H9 (cell line): ENCODE measurements around the gene MFSD2B. TPM values are rescaled to one million over a fixed set of nuclear protein-coding genes. Genes with fewer than 3 reads are reported as not detected.

Source experiments
- DNase-seq: peaks from one replicate; pipeline ENCODE4 v3.0.0-alpha.2; 2017
- H2AFZ ChIP-seq: one replicate; pipeline ENCODE4 v1.6.1; 2013; ENCODE audit warnings: mild to moderate bottlenecking, low read length, control low read depth, moderate library complexity
- H2AK5ac ChIP-seq: 2 replicates; pipeline ENCODE4 v1.6.1; 2013; ENCODE audit warnings: low read length, control low read depth, mixed read lengths; ENCODE audit not compliant: insufficient read length
- H2BK120ac ChIP-seq: one replicate; pipeline ENCODE4 v1.6.1; 2013; ENCODE audit warnings: low read depth, mild to moderate bottlenecking, low read length, control low read depth, inconsistent platforms; ENCODE audit not compliant: poor library complexity, severe bottlenecking
- H2BK12ac ChIP-seq: 2 replicates; pipeline ENCODE4 v1.6.1; 2013; ENCODE audit warnings: low read length, control low read depth, mixed read lengths, low read depth; ENCODE audit not compliant: insufficient read length
- H2BK15ac ChIP-seq: 2 replicates; pipeline ENCODE4 v1.6.1; 2013; ENCODE audit warnings: low read depth, low read length, control low read depth
- H2BK20ac ChIP-seq: one replicate; pipeline ENCODE4 v1.6.1; 2013; ENCODE audit warnings: low read depth, mild to moderate bottlenecking, low read length, control low read depth, inconsistent platforms; ENCODE audit not compliant: poor library complexity, severe bottlenecking
- H2BK5ac ChIP-seq: 2 replicates; pipeline ENCODE4 v1.6.1; 2013; ENCODE audit warnings: low read length, control low read depth, mixed read lengths; ENCODE audit not compliant: insufficient read length
- H3K14ac ChIP-seq: 2 replicates; pipeline ENCODE4 v1.6.1; 2013; ENCODE audit warnings: low read length, control low read depth; ENCODE audit not compliant: insufficient read depth
- H3K18ac ChIP-seq: 2 replicates; pipeline ENCODE4 v1.6.1; 2013; ENCODE audit warnings: low read depth, mild to moderate bottlenecking, mixed read lengths, low read length, control low read depth; ENCODE audit not compliant: insufficient read length
- H3K23ac ChIP-seq: 2 replicates; pipeline ENCODE4 v1.6.1; 2013; ENCODE audit warnings: low read length, control low read depth, mixed read lengths, low read depth; ENCODE audit not compliant: insufficient read length
- H3K23me2 ChIP-seq: 2 replicates; pipeline ENCODE4 v1.6.1; 2013; ENCODE audit warnings: low read depth, mild to moderate bottlenecking, mixed read lengths, low read length, control low read depth; ENCODE audit not compliant: insufficient read length, poor library complexity, severe bottlenecking
- H3K27ac ChIP-seq: 2 replicates; pipeline ENCODE4 v1.5.1; 2013; ENCODE audit warnings: low read length, control low read depth, mixed read lengths, low read depth; ENCODE audit not compliant: insufficient read length
- H3K27me3 ChIP-seq: 2 replicates; pipeline ENCODE4 v1.6.1; 2013; ENCODE audit warnings: low read length, control low read depth, inconsistent platforms; ENCODE audit not compliant: insufficient read depth
- H3K4ac ChIP-seq: 2 replicates; pipeline ENCODE4 v1.6.1; 2013; ENCODE audit warnings: low read depth, mild to moderate bottlenecking, control low read depth, inconsistent platforms, low read length, moderate library complexity
- H3K4me1 ChIP-seq: 2 replicates; pipeline ENCODE4 v1.6.1; 2013; ENCODE audit warnings: low read length, control low read depth, inconsistent platforms; ENCODE audit not compliant: insufficient read depth
- H3K4me2 ChIP-seq: 2 replicates; pipeline ENCODE4 v1.6.1; 2013; ENCODE audit warnings: low read length, control low read depth, mixed read lengths; ENCODE audit not compliant: insufficient read length, insufficient read depth
- H3K56ac ChIP-seq: 2 replicates; pipeline ENCODE4 v1.6.1; 2013; ENCODE audit warnings: low read depth, mild to moderate bottlenecking, mixed read lengths, low read length, control low read depth; ENCODE audit not compliant: insufficient read length
- H3K79me1 ChIP-seq: 2 replicates; pipeline ENCODE4 v1.6.1; 2013; ENCODE audit warnings: low read depth, mild to moderate bottlenecking, moderate library complexity, low read length, control low read depth, inconsistent platforms; ENCODE audit not compliant: insufficient read depth, poor library complexity, severe bottlenecking
- H3K79me2 ChIP-seq: 2 replicates; pipeline ENCODE4 v1.6.1; 2013; ENCODE audit warnings: low read length, control low read depth, inconsistent platforms; ENCODE audit not compliant: insufficient read depth
- H3K9ac ChIP-seq: 2 replicates; pipeline ENCODE4 v1.6.1; 2013; ENCODE audit warnings: low read length, control low read depth, mixed read lengths; ENCODE audit not compliant: insufficient read length; ENCODE audit errors: extremely low read depth
- H3K9me3 ChIP-seq: one replicate; pipeline ENCODE4 v1.6.1; 2013; ENCODE audit warnings: low read depth, low read length, inconsistent platforms; ENCODE audit not compliant: control insufficient read depth
- H3T11ph ChIP-seq: one replicate; pipeline ENCODE4 v1.6.1; 2013; ENCODE audit warnings: mild to moderate bottlenecking, low read length, control low read depth, inconsistent platforms
- H4K20me1 ChIP-seq: one replicate; pipeline ENCODE4 v1.6.1; 2013; ENCODE audit not compliant: control insufficient read depth, insufficient read length, insufficient read depth
- H4K5ac ChIP-seq: 2 replicates; pipeline ENCODE4 v1.6.1; 2013; ENCODE audit warnings: low read depth, mild to moderate bottlenecking, mixed read lengths, low read length, control low read depth; ENCODE audit not compliant: insufficient read length
- H4K8ac ChIP-seq: replicated peaks from 2 replicates; pipeline ENCODE4 v1.6.1; 2013; ENCODE audit warnings: low read length, control low read depth, mixed read lengths, low read depth; ENCODE audit not compliant: insufficient read length
- H4K91ac ChIP-seq: 2 replicates; pipeline ENCODE4 v1.6.1; 2013; ENCODE audit warnings: low read depth, mild to moderate bottlenecking, moderate library complexity, mixed read lengths, low read length, control low read depth; ENCODE audit not compliant: insufficient read length
- H3K27ac Mint-ChIP-seq, 3 experiments: 2 replicates in 2 of 3; 3 replicates in 1 of 3; pipeline ENCODE4 v1.8.0; 2020 to 2021; ENCODE audit warnings: mixed read lengths in 3 of 3, mild to moderate bottlenecking in 1 of 3, moderate library complexity in 1 of 3
- H3K27me3 Mint-ChIP-seq: 2 replicates; pipeline ENCODE4 v1.8.0; 2021; ENCODE audit warnings: low read depth, mild to moderate bottlenecking, moderate library complexity, mixed read lengths
- H3K36me3 Mint-ChIP-seq, 3 experiments: 2 replicates in 2 of 3; 3 replicates in 1 of 3; pipeline ENCODE4 v1.8.0; 2020 to 2021; ENCODE audit warnings: low read depth in 3 of 3, mixed read lengths in 3 of 3; ENCODE audit not compliant: insufficient read depth in 1 of 3
- H3K4me1 Mint-ChIP-seq, 2 experiments: 2 replicates each; pipeline ENCODE4 v1.8.0; 2020; ENCODE audit warnings: mixed read lengths in 2 of 2
- H3K4me3 Mint-ChIP-seq, 2 experiments: 2 replicates in 1 of 2; 3 replicates in 1 of 2; pipeline ENCODE4 v1.8.0; 2020 to 2021; ENCODE audit warnings: mild to moderate bottlenecking in 2 of 2, mixed read lengths in 2 of 2, moderate library complexity in 1 of 2
- H3K9me3 Mint-ChIP-seq, 2 experiments: 2 replicates in 1 of 2; 3 replicates in 1 of 2; pipeline ENCODE4 v1.8.0; 2020; ENCODE audit warnings: mild to moderate bottlenecking in 2 of 2, mixed read lengths in 2 of 2, moderate library complexity in 1 of 2
- WGBS: extraction: QIAGEN DNeasy Blood & Tissue Kit; methylation state at CpG from one replicate; pipeline ENCODE4 v1.1.7; 2013; ENCODE audit warnings: missing lambda C conversion rate, low lambda C conversion rate, mixed read lengths; ENCODE audit not compliant: insufficient read length; ENCODE audit errors: extremely low coverage; 5-methylcytosine and 5-hydroxymethylcytosine counted together
- total RNA-seq: library from RNA; stranded (reverse); gene quantifications from 2 replicates; pipeline ENCODE4 v1.2.1, GENCODE V29; 2021
- TF ChIP-seq, protein P1 (sequence below): fragments of 200-600 bp; sonication (generic); conservative IDR thresholded peaks from 3 replicates; pipeline ENCODE4 v1.8.0; 2021; ENCODE audit warnings: antibody characterized with exemption, mild to moderate bottlenecking

The MFSD2B gene
- total RNA-seq, 1 experiment from 2014 or later: 1.3 TPM

GRCh38 chr2:24018241-24018640 is 8.4 kb downstream of the MFSD2B start:
- no peak overlapping the region for H2AK5ac ChIP-seq
- H2BK20ac ChIP-seq: no peak overlapping the region
- no peak overlapping the region for H3K9ac ChIP-seq

More at GRCh38 chr2:24018241-24018640, 8.4 kb downstream of the MFSD2B start:
- Histone ChIP-seq H3K4me2 (no peak overlapping the region), H3K4me1 (no peaks in the 10 kb centered on the region; the same call in 1 of the 2 replicates), H4K91ac (no peak overlapping the region), H2BK5ac (no peak overlapping the region), H2BK120ac (no peak overlapping the region), H2BK15ac (no peak overlapping the region; the same call in 1 of the 2 replicates), H3K18ac (no peak overlapping the region), H4K20me1 (no peaks in the 10 kb centered on the region), H3K4ac (no peak overlapping the region), H3K23ac (no peak overlapping the region), H3K79me2 (no peaks in the 10 kb centered on the region), H3T11ph (no peak overlapping the region), H3K14ac (no peak overlapping the region), H4K5ac (no peak overlapping the region), H3K9me3 (no peaks in the 10 kb centered on the region), H3K79me1 (no peaks in the 10 kb centered on the region), H2BK12ac (no peak overlapping the region), H3K56ac (no peak overlapping the region), H4K8ac (no peak overlapping the region), H3K23me2 (peaks cover 2% of the 10 kb centered on the region), H3K27me3 (no peaks in the 10 kb centered on the region), H3K27ac (no peak overlapping the region), H2AFZ (no peak overlapping the region)
- Mint-ChIP-seq H3K27me3 (no peaks in the 10 kb centered on the region), H3K9me3 (no peaks in the 10 kb centered on the region), H3K27ac (peak overlapping the region in 2 of 3 experiments; percentile 70 to 79; a peak in 3 of 7 replicates), H3K4me3 (no peak overlapping the region), H3K36me3 (peaks cover 10 to 14% (median 12%) of the 10 kb centered on the region in 3 experiments; a peak in 6 of 7 replicates), H3K4me1 (peaks cover 25% of the 10 kb centered on the region in 2 experiments)
- WGBS: no CpG with 5 or more reads among the region's 9 CpGs
- DNase-seq: no peak
- TF ChIP-seq, protein P1, sequence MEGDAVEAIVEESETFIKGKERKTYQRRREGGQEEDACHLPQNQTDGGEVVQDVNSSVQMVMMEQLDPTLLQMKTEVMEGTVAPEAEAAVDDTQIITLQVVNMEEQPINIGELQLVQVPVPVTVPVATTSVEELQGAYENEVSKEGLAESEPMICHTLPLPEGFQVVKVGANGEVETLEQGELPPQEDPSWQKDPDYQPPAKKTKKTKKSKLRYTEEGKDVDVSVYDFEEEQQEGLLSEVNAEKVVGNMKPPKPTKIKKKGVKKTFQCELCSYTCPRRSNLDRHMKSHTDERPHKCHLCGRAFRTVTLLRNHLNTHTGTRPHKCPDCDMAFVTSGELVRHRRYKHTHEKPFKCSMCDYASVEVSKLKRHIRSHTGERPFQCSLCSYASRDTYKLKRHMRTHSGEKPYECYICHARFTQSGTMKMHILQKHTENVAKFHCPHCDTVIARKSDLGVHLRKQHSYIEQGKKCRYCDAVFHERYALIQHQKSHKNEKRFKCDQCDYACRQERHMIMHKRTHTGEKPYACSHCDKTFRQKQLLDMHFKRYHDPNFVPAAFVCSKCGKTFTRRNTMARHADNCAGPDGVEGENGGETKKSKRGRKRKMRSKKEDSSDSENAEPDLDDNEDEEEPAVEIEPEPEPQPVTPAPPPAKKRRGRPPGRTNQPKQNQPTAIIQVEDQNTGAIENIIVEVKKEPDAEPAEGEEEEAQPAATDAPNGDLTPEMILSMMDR: no peak
